Measurements from ENCODE around the gene EIF5A.

EIF5A gene

DNA sequence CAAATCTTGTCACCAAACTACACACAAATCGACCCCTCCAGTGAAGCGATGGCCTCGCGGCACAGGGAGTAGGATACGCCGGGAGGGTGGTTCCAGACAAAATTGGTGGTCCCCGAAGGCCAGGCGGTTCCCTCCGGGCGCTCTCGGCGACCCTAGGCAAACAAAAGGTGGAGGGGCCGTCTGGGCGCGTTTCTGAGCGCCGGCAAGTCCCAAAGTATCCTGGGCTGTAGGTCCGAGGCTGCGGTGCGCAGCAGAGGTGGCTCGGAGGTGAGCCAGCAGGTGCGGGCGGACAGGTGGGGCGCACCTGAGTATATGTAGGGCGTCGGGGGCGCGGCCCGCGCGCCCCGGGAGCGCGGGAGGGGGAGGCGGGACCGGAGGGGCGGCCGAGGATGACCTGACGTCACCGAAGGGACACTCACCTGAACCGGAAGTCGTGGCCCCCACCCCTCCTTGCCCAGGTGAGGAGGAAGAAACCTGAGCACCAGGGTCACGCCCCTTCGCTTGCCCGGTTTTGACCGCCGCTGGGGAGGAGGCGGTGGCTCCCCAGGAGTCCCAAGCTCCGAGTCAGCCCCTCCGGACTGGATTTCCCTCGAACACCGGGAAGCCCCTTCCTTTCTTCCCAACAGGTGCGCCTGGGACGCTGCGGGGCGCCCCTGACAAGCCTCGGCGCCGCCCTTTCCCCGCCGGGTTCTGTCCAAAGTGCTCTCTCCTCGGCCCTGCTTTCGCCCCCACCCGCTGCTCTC lies 45.1 kb upstream of the EIF5A start, which contains the start of gene CLDN7:
TSS of gene CLDN7 (minus strand) at position 287 of the 743 bp plus-strand sequence. CDS start 435 bp downstream, outside the sequence.
- no peak for DNase-seq (ENCODE audit: low read depth)
- H3K4me3 ChIP-seq (ENCODE audit: low read depth, low read length), result peak within 1 kb of the TSS; percentile 50
- TF ChIP-seq, protein P1, sequence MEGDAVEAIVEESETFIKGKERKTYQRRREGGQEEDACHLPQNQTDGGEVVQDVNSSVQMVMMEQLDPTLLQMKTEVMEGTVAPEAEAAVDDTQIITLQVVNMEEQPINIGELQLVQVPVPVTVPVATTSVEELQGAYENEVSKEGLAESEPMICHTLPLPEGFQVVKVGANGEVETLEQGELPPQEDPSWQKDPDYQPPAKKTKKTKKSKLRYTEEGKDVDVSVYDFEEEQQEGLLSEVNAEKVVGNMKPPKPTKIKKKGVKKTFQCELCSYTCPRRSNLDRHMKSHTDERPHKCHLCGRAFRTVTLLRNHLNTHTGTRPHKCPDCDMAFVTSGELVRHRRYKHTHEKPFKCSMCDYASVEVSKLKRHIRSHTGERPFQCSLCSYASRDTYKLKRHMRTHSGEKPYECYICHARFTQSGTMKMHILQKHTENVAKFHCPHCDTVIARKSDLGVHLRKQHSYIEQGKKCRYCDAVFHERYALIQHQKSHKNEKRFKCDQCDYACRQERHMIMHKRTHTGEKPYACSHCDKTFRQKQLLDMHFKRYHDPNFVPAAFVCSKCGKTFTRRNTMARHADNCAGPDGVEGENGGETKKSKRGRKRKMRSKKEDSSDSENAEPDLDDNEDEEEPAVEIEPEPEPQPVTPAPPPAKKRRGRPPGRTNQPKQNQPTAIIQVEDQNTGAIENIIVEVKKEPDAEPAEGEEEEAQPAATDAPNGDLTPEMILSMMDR (conservative IDR thresholded peaks at IDR 0.05; ENCODE audit: low read depth, low read length), result no peak

DNA sequence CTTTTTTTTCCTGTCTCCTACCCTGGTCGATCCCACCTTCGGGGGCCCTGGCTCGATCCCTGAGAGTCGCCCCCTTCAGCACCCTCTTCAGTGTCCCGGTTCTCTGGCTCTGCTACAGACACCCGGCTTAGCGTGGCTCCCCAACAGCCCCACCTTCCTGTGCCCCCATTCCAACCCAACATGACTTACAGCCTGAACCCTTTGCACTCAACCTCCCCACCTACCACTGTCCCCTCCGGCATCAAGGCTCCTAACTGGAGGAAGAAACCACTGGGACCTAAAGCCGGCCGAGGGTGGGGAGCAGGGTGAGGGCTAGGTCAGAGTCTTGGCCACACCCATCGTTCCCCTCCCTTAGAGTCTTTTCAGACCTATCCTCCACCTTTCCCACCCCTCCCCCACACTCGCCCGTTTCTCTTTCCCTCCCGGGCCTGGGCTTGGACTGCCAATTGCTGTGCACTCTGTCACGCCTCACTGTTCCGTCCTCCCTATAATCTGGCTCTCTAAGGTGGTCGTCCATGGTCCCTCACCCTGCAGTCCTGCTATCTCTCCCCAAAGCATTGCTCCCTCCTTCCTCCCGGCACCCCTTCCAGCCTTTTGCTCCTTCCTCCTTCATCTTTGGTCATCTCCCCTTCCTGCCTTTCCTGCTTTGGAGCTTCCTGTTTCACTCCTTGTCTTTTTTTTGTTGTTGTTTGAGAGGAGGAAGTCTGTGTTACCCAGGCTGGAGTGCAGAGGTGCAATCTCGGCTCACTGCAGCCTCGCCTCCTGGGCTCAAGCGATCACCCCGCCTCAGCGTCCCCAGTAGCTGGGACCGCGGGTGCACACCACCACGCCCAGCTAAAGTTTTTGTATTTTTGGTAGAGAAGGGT lies 44.3 kb upstream of the EIF5A start:
- TF ChIP-seq, protein P1 (conservative IDR thresholded peaks at IDR 0.05; ENCODE audit: low read depth, low read length), result no peak
- H3K4me3 ChIP-seq (ENCODE audit: low read depth, low read length), result peak overlapping the region; percentile 24
- DNase-seq (ENCODE audit: low read depth), result no peak

DNA sequence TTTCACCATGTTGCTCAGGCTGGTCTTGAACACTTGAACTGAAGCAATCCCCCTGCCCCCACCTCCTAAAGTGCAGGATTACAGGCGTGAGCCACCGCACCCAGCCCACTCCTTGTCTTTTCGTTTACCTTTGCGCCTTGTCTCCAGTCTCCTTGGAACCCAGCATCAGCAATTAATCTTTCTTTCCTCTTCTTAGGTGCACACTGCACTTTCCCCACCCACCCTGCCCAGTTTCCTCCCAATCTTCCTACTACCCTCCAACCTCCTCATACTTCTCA lies 43.7 kb upstream of the EIF5A start:
- TF ChIP-seq, protein P1 (conservative IDR thresholded peaks at IDR 0.05; ENCODE audit: low read depth, low read length), result no peak
- H3K4me3 ChIP-seq (ENCODE audit: low read depth, low read length), result no peak overlapping the region
- no peak for DNase-seq (ENCODE audit: low read depth)

DNA sequence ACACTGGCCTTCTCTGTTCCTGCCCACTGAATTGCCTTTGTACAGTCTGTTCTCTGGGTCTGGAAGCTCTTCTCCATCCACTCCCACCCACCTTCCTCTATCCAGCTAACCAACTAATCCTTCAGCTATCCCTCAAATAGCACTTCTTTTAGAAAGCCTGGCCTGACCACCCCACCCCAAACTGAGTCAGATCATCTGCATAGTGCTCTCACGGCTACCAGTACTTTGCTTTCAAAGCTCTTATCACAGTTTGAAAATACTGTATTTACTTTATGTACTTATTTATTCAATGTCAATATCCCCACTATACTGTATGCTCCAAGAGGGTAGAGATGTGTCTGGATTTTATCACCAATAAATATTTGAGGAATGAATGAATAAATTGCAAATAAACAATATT lies 40.6 kb upstream of the EIF5A start:
- no peak for DNase-seq (ENCODE audit: low read depth)
- H3K4me3 ChIP-seq (ENCODE audit: low read depth, low read length), result no peak overlapping the region
- TF ChIP-seq, protein P1 (conservative IDR thresholded peaks at IDR 0.05; ENCODE audit: low read depth, low read length), result no peak

DNA sequence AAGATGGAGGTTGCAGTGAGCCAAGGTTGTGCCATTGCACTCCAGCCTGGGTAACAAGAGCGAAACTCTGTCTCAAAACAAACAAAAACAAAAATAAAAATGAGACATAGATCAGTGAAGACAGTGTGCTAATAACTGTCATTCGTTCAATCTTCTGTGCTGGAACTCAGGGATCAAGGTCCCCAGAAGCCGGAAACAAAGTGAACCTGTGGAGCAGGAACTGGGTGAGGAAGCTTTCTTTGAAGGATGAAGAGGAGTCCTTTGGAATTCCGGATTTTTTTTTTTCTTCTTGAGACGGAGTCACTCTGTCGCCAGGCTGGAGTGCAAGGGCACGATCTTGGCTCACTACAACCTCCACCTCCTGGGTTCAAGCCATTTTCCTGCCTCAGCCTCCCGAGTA lies 28.0 kb upstream of the EIF5A start:
- TF ChIP-seq, protein P1 (conservative IDR thresholded peaks at IDR 0.05; ENCODE audit: low read depth, low read length), result no peak
- no peak overlapping the region for H3K4me3 ChIP-seq (ENCODE audit: low read depth, low read length)
- no peak for DNase-seq (ENCODE audit: low read depth)

DNA sequence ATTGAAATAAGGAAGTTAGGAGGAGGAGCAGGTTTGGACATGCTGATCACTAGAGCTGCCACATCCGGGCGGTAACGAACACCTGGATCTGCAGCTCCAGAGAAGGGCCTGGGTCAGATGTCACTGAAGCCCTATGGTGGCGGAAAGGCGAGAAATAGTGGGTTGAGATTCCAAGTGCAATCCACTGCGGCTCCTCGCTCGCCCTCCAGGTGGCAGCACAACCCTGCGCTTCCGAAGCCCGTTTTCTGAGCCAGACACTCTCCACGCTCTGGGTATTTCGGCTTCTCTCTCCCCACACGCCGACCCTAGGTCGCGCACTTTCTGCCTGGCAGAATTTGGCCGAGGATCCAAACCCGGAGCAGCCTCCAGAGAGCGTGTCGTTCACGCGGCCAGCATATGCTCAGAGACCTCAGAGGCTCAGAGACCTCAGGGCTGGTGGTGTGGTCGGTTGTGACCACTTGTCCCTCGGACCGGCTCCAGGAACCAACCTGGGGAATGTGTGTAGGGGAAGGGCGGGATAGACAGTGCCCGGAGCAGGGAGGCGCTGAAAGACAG lies 26.8 kb upstream of the EIF5A start:
- TF ChIP-seq, protein P1 (conservative IDR thresholded peaks at IDR 0.05; ENCODE audit: low read depth, low read length), result peak; percentile 95
- peak overlapping the region; percentile 37 for H3K4me3 ChIP-seq (ENCODE audit: low read depth, low read length)
- DNase-seq (ENCODE audit: low read depth), result peak; percentile 82
